Endothelial cell of umbilical vein (primary cell): ENCODE data around the gene ZNF687. TPM values are rescaled to one million over a fixed set of nuclear protein-coding genes. Genes with fewer than 3 reads are reported as not detected.

Experiments
- BruUV-seq: library from RNA; stranded (reverse); fragments of 400-500 nt; replicated peaks from 2 replicates; lab custom pipeline; 2021; lab: Mats Ljungman, UMichigan
- CTCF ChIA-PET: fragments of 300-600, 350-600 bp; sonication (Branson Sonifier 250); formaldehyde crosslinking; loops from one replicate; lab custom pipeline; 2021; ENCODE audit warnings: antibody characterized with exemption, inconsistent platforms; lab: Charles Lee
- POLR2A ChIA-PET: fragments of 300-600, 350-600 bp; sonication (Branson Sonifier 250); formaldehyde crosslinking; loops from one replicate; lab custom pipeline; 2021; ENCODE audit warnings: antibody characterized with exemption, inconsistent platforms; lab: Charles Lee
- DNase-seq: peaks from one replicate; pipeline ENCODE4 v3.0.0-alpha.2; 2011; ENCODE audit warnings: low read depth, low spot score
- FAIRE-seq: peaks from 2 replicates; lab custom pipeline; 2011; peaks lifted over from hg19 to GRCh38; lab: Jason Lieb, UNC
- H2AFZ ChIP-seq: 2 replicates; pipeline ENCODE4 v1.6.0; 2012; ENCODE audit warnings: low read depth, low read length, control low read depth, inconsistent platforms
- H3K27ac ChIP-seq: 2 replicates; pipeline ENCODE4 v1.5.1; 2011; ENCODE audit warnings: low read depth, mild to moderate bottlenecking, control low read depth, low read length, moderate library complexity; ENCODE audit not compliant: insufficient read depth
- H3K27me3 ChIP-seq, 2 experiments: 2 replicates each; pipeline versions ENCODE4 v1.6.0 to v1.6.1; 2011; ENCODE audit warnings: low read length in 2 of 2, mixed read lengths in 1 of 2; ENCODE audit not compliant: control insufficient read depth in 2 of 2, insufficient read depth in 2 of 2
- H3K36me3 ChIP-seq, 2 experiments: 2 replicates in 1 of 2; 3 replicates in 1 of 2; pipeline ENCODE4 v1.5.1; 2011; ENCODE audit warnings: low read length in 2 of 2, mild to moderate bottlenecking in 1 of 2, moderate library complexity in 1 of 2; ENCODE audit not compliant: control insufficient read depth in 2 of 2, insufficient read depth in 2 of 2; ENCODE audit errors: extremely low read depth in 1 of 2
- H3K4me1 ChIP-seq: 3 replicates; pipeline ENCODE4 v1.5.1; 2011; ENCODE audit warnings: mild to moderate bottlenecking, low read length; ENCODE audit not compliant: control insufficient read depth, insufficient read depth; ENCODE audit errors: extremely low read depth
- H3K4me2 ChIP-seq: 2 replicates; pipeline ENCODE4 v1.6.1; 2011; ENCODE audit warnings: low read length, control low read depth, mixed read lengths; ENCODE audit not compliant: insufficient read depth
- H3K4me3 ChIP-seq, 3 experiments: fragments of 200-600 bp in 1 of 3; sonication (generic), shearing (Covaris generic) in 1 of 3; replicated peaks in 1 of 3; 2 replicates each; pipeline ENCODE4 v1.5.1; 2011 to 2016; ENCODE audit warnings: control low read depth in 3 of 3, low read length in 3 of 3, mild to moderate bottlenecking in 2 of 3, inconsistent platforms in 1 of 3, low read depth in 1 of 3, moderate library complexity in 1 of 3; ENCODE audit not compliant: insufficient read depth in 1 of 3
- H3K79me2 ChIP-seq: 2 replicates; pipeline ENCODE4 v1.6.0; 2012; ENCODE audit warnings: low read length, inconsistent platforms; ENCODE audit not compliant: control insufficient read depth, insufficient read depth
- H3K9ac ChIP-seq: replicated peaks from 2 replicates; pipeline ENCODE3; 2011; ENCODE audit warnings: low read length, control low read depth; ENCODE audit not compliant: insufficient read depth; ENCODE audit errors: extremely low read depth
- H3K9me1 ChIP-seq: replicated peaks from 3 replicates; pipeline ENCODE4 v1.6.0; 2011; ENCODE audit warnings: mild to moderate bottlenecking, low read length; ENCODE audit not compliant: control insufficient read depth, insufficient read depth; ENCODE audit errors: extremely low read depth
- H3K9me3 ChIP-seq: replicated peaks from 2 replicates; pipeline ENCODE4 v1.5.1; 2012; ENCODE audit warnings: low read length, inconsistent platforms; ENCODE audit not compliant: control insufficient read depth, insufficient read depth
- H4K20me1 ChIP-seq: replicated peaks from 2 replicates; pipeline ENCODE3; 2011; ENCODE audit warnings: mild to moderate bottlenecking, low read length; ENCODE audit not compliant: control insufficient read depth, insufficient read depth; ENCODE audit errors: extremely low read depth
- EZH2 ChIP-seq: IDR thresholded peaks from 2 replicates; pipeline ENCODE4 v1.6.1; 2012; ENCODE audit warnings: borderline replicate concordance, low read depth, mild to moderate bottlenecking, moderate library complexity, low read length, inconsistent platforms; ENCODE audit not compliant: severe bottlenecking
- FOS ChIP-seq: IDR thresholded peaks from 2 replicates; pipeline ENCODE4 v1.6.1; 2011; ENCODE audit warnings: mild to moderate bottlenecking, low read length, moderate library complexity, borderline replicate concordance; ENCODE audit not compliant: insufficient read depth
- GATA2 ChIP-seq: IDR thresholded peaks from 2 replicates; pipeline ENCODE4 v1.7.0; 2011; ENCODE audit warnings: low read depth, mild to moderate bottlenecking, moderate library complexity, mixed read lengths, low read length; ENCODE audit not compliant: insufficient read length, insufficient read depth
- JUN ChIP-seq: IDR thresholded peaks from 2 replicates; pipeline ENCODE4 v1.6.1; 2011; ENCODE audit warnings: borderline replicate concordance, low read depth; ENCODE audit not compliant: insufficient read length, insufficient read depth
- MAX ChIP-seq: IDR thresholded peaks from 2 replicates; pipeline ENCODE4 v1.6.1; 2011; ENCODE audit not compliant: insufficient read depth, insufficient read length
- MYC ChIP-seq: IDR thresholded peaks from one replicate; pipeline ENCODE4 v1.6.1; 2011; ENCODE audit warnings: mild to moderate bottlenecking, low read depth, low read length
- POLR2A ChIP-seq: IDR thresholded peaks from 2 replicates; pipeline ENCODE4 v1.6.1; 2012; ENCODE audit warnings: low read depth, mild to moderate bottlenecking, control low read depth, low read length
- POLR2AphosphoS5 ChIP-seq: IDR thresholded peaks from 2 replicates; pipeline ENCODE4 v1.6.1; 2012; ENCODE audit warnings: low read depth, mild to moderate bottlenecking, control low read depth, low read length, moderate library complexity; ENCODE audit not compliant: insufficient read depth
- dilution Hi-C: fragments of 300-500 bp; cut with MboI; formaldehyde crosslinking; loops from one replicate; pipeline ENCODE4 v1.15.0; 2019; ENCODE audit warnings: low sequenced_read_pairs; ENCODE audit not compliant: extremely low pct_ligation_motif_present
- intact Hi-C: fragments of 100-400 bp; cut with micrococcal nuclease; formaldehyde crosslinking; loops from one replicate; pipeline ENCODE4 v1.10.0; 2022
- polyA plus RNA-seq, 4 experiments: library from polyadenylated mRNA; depleted of rRNA in 3 of 4; stranded (reverse) in 3 of 4; unstranded in 1 of 4; fragments of >200 nt; gene quantifications; 2 replicates each; pipeline versions ENCODE4 v1.2.1 to v1.2.3, GENCODE V29; 2011 to 2012; ENCODE audit warnings: missing spikeins in 1 of 4
- total RNA-seq: library from RNA; stranded (reverse); gene quantifications from 2 replicates; pipeline ENCODE4 v1.2.3, GENCODE V29; 2021
- TF ChIP-seq, protein P1 (sequence below), 2 donors: IDR thresholded peaks; 1 replicate in 1 of 2; 2 replicates in 1 of 2; pipeline ENCODE4 v1.5.1; 2011; ENCODE audit warnings: low read length in 2 of 2, mild to moderate bottlenecking in 2 of 2, moderate library complexity in 2 of 2, control low read depth in 1 of 2, inconsistent platforms in 1 of 2, low read depth in 1 of 2; ENCODE audit not compliant: insufficient read depth in 1 of 2; ENCODE audit errors: extremely low read depth in 1 of 2

ZNF687 gene
- total and polyA plus RNA-seq, 2 donors (not counting 3 experiments of a cell fraction or from before 2014, with no cell fraction given) = 17.9 to 20.1 TPM

DNA sequence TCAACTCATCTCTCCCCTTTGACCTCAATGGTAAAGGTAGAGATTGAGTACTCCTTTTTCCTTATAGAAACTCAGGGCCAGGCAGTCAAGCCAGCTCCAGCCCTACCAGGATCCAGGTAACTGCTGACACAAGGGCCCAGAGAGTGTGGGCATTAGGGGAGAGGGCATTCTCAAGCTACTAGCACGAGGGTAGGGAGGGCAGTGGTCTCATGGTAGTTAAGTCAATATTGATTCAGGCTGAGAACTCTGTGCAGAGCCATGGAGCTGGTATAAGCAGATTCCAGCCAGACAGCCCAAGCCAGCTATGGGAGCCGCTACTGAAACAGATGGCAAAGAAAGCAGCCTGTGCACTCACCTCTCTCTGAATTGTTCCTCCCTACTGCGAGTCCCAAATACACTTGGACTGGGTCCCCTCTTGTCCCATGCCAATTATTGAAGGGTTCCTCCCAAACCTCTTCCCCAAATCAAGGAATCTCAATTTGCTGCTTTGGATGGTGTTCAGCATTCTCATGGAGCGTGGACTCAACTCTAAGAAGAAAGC is 42.4 kb downstream of the ZNF687 start:
- no peak for TF ChIP-seq MYC
- TF ChIP-seq JUN = no peak
- TF ChIP-seq, protein P1, sequence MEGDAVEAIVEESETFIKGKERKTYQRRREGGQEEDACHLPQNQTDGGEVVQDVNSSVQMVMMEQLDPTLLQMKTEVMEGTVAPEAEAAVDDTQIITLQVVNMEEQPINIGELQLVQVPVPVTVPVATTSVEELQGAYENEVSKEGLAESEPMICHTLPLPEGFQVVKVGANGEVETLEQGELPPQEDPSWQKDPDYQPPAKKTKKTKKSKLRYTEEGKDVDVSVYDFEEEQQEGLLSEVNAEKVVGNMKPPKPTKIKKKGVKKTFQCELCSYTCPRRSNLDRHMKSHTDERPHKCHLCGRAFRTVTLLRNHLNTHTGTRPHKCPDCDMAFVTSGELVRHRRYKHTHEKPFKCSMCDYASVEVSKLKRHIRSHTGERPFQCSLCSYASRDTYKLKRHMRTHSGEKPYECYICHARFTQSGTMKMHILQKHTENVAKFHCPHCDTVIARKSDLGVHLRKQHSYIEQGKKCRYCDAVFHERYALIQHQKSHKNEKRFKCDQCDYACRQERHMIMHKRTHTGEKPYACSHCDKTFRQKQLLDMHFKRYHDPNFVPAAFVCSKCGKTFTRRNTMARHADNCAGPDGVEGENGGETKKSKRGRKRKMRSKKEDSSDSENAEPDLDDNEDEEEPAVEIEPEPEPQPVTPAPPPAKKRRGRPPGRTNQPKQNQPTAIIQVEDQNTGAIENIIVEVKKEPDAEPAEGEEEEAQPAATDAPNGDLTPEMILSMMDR (IDR thresholded peaks at IDR 0.05; ENCODE audit: extremely low read depth in 1 of 2, insufficient read depth in 1 of 2, low read depth in 1 of 2, low read length in 2 of 2) = no peak
- no peak for TF ChIP-seq POLR2A
- dilution Hi-C loops = no loop called here
- ChIA-PET POLR2A (no interaction called here), CTCF (interaction anchor here (0.8 to 2.2 kb wide), 6 partner anchors 8 to 23 kb away, joined by 3 to 6 read pairs (median 3); no protein-coding TSS in a partner anchor)
- Histone ChIP-seq H4K20me1 (no peaks in the 10 kb centered on the region), H2AFZ (no peak overlapping the region), H3K4me1 (peaks cover 22% of the 10 kb centered on the region), H3K9ac (no peak overlapping the region), H3K9me3 (no peaks in the 10 kb centered on the region), H3K4me2 (no peak overlapping the region), H3K27ac (no peak overlapping the region), H3K4me3 (no peak overlapping the region), H3K9me1 (no peaks in the 10 kb centered on the region), H3K36me3 (peaks cover 2 to 3% of the 10 kb centered on the region in 2 experiments), H3K79me2 (peaks cover 32% of the 10 kb centered on the region), H3K27me3 (no peaks in the 10 kb centered on the region)
- FAIRE-seq (no peak), DNase-seq (no peak)
- BruUV-seq = no TSS peak
- intact Hi-C loops = no loop called here

DNA sequence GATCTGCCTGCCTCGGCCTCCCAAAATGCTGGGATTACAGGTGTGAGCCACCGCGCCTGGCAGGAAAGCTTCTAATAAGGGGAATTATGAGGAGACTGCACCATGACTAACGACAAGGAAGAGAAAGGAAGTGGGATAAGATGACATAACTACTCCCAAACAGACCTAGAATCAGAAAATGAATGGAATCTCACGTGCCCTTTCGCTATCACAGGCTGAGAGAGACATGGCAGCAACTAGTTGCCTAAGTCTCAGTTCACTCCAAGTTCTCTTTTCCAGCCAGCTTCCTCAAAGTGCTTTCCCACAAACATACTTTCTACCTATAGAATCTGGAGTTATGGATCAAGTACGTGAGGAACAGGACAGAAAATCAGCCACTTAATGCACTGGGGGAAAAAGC is 43.1 kb downstream of the ZNF687 start:
- no peak for FAIRE-seq
- H3K4me3 ChIP-seq = no peak overlapping the region
- peaks cover 22% of the 10 kb centered on the region for H3K4me1 ChIP-seq
- peaks cover 30% of the 10 kb centered on the region for H3K79me2 ChIP-seq
- H3K36me3 ChIP-seq = peaks cover under 1 to 3% of the 10 kb centered on the region in 2 experiments
- dilution Hi-C loops (no loop called here), intact Hi-C loops (loop anchor here (5.0 kb wide), 1 partner anchor 128 kb away; the partner anchor contains the start of gene PIP5K1A)
- no peaks in the 10 kb centered on the region for H3K27me3 ChIP-seq
- no peak overlapping the region for H3K9ac ChIP-seq
- TF ChIP-seq, protein P1 (IDR thresholded peaks at IDR 0.05; ENCODE audit: extremely low read depth in 1 of 2, insufficient read depth in 1 of 2, low read depth in 1 of 2, low read length in 2 of 2) = no peak
- TF ChIP-seq POLR2AphosphoS5 (no peak), POLR2A (no peak), EZH2 (no peak), MAX (no peak), GATA2 (no peak), FOS (no peak), MYC (no peak), JUN (no peak)
- ChIA-PET POLR2A (no interaction called here), CTCF (interaction anchor here (0.8 to 5.9 kb wide), 6 partner anchors 9 to 24 kb away, joined by 3 to 103 read pairs (median 3); no protein-coding TSS in a partner anchor)
- no peaks in the 10 kb centered on the region for H3K9me1 ChIP-seq
- H4K20me1 ChIP-seq = no peaks in the 10 kb centered on the region
- H2AFZ ChIP-seq = no peak overlapping the region
- BruUV-seq = no TSS peak
- H3K4me2 ChIP-seq = peak overlapping the region; percentile 79
- no peak overlapping the region for H3K27ac ChIP-seq
- H3K9me3 ChIP-seq = no peaks in the 10 kb centered on the region
- DNase-seq = no peak
